Activated naive CD4-positive, alpha-beta T cell treated with anti-CD3 and anti-CD28 coated beads, Interleukin-2, amount 50 U/mL, for 16 hours (primary cell): Measurements from ENCODE around the gene CERS1.

Source experiments
- DNase-seq: peaks from one replicate; pipeline ENCODE4 v3.0.0-alpha.2; 2020

Gene CERS1

GRCh38 chr19:18832306-18833140 lies 63.4 kb downstream of the CERS1 start:
- peak; percentile 29 for DNase-seq

DNA sequence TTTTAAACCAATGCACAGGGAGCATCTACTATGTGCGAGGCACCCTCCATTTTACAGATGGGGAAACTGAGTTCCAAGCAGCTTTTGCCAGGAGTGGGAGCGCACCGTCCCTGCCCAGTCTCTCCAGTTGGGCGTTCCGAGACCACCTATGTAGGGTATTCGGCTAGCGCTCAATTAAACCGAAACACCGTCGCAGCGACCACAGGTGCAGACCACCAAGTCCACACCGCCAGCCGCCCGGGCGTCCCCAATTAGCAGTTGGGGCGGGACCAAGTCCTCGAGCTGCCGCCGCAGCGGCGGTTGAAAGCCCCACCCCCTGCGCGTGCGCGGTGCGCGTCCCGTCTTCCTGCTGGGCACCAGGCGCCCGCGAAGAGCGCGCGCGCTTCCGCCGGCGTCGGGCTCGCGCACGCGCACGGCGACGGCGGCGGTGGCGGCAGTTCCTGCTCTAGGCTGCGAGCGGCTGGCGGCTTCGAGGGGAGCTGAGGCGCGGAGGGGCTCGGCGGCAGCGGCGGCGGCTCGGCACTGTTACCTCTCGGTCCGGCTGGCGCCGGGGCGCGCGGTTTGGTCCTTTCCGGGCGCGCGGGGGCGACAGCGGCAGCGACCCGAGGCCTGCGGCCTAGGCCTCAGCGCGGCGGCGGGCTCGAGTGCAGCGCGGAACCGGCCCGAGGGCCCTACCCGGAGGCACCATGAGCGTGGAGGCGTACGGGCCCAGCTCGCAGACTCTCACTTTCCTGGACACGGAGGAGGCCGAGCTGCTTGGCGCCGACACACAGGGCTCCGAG lies 64.2 kb downstream of the CERS1 start, which contains the start of gene UPF1:
TSS of gene UPF1 (plus strand) at position 436 of the 782 bp plus-strand sequence. CDS start at position 687, 251 bp downstream.
- DNase-seq, result peak; percentile 98

- DNase-seq, result no peak
These were observed 65.5 kb downstream of the CERS1 start for GRCh38 chr19:18830488-18830887.

DNA sequence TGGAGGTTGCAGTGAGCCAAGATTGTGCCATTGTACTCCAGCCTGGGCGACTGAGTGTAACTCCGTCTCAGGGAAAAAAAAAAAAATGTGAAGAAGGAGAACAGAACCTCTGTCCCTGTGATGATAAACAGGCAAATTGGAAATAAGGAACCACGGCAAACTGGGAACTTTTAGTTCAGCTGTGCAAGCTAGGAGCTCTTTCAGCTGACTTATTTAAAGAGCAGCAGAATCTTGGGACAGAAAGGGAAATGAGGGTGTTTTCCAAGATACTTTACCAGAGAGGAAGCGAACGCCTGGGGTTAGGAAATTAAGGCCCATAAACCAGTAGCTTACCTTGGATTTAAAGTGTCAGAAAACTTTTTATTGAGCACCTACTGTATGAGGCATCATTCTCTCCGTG lies 67.2 kb downstream of the CERS1 start:
- DNase-seq, result no peak
